PC-9 (cell line): ENCODE measurements around the gene MEFV.

Experiments
- EZH2 ChIP-seq: fragments of 200-600 bp; sonication (generic); IDR thresholded peaks from 2 replicates; pipeline ENCODE4 v1.8.0; 2017; ENCODE audit warnings: antibody characterized with exemption, low read depth
- TF ChIP-seq, protein P1 (sequence below): fragments of 200-600 bp; sonication (generic); conservative IDR thresholded peaks from 2 replicates; pipeline ENCODE4 v1.6.1; 2017; ENCODE audit warnings: mixed run types, antibody characterized with exemption, mild to moderate bottlenecking, moderate library complexity

DNA sequence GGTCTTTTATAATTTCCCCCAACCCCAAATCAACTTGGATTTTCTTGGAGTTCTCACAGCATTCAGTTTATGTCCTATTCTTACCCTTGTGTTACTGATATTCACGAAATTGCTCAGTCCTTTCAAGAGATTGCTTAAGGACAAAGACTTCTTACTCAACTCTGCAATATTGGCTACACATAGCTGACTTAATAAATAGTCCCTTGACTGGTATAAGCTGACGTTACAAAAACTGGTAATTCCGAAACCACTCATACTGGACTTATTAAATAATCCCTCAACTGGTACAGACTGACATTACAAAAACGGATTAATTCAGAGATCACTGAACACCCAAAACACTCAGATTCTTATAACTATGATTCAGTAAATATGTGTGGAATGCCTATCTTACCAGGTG, 47.9 kb upstream of the MEFV start:
- TF ChIP-seq EZH2, result no peak
- TF ChIP-seq, protein P1, sequence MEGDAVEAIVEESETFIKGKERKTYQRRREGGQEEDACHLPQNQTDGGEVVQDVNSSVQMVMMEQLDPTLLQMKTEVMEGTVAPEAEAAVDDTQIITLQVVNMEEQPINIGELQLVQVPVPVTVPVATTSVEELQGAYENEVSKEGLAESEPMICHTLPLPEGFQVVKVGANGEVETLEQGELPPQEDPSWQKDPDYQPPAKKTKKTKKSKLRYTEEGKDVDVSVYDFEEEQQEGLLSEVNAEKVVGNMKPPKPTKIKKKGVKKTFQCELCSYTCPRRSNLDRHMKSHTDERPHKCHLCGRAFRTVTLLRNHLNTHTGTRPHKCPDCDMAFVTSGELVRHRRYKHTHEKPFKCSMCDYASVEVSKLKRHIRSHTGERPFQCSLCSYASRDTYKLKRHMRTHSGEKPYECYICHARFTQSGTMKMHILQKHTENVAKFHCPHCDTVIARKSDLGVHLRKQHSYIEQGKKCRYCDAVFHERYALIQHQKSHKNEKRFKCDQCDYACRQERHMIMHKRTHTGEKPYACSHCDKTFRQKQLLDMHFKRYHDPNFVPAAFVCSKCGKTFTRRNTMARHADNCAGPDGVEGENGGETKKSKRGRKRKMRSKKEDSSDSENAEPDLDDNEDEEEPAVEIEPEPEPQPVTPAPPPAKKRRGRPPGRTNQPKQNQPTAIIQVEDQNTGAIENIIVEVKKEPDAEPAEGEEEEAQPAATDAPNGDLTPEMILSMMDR, result no peak
